ENCODE data around the gene DYNC1H1. TPM values are rescaled to one million over a fixed set of nuclear protein-coding genes. Genes with fewer than 3 reads are reported as not detected.
A peak's percentile ranks its signal among the peaks of the same experiment; 100 is the strongest.
"Not testable (repeated sequence)": the region's sequence is repeated elsewhere in the genome, so short reads cannot be mapped to it uniquely, and the experiment has no call there.

The DYNC1H1 gene
- total RNA-seq, 2 experiments from 2014 or later, result 209 to 291 TPM

DNA sequence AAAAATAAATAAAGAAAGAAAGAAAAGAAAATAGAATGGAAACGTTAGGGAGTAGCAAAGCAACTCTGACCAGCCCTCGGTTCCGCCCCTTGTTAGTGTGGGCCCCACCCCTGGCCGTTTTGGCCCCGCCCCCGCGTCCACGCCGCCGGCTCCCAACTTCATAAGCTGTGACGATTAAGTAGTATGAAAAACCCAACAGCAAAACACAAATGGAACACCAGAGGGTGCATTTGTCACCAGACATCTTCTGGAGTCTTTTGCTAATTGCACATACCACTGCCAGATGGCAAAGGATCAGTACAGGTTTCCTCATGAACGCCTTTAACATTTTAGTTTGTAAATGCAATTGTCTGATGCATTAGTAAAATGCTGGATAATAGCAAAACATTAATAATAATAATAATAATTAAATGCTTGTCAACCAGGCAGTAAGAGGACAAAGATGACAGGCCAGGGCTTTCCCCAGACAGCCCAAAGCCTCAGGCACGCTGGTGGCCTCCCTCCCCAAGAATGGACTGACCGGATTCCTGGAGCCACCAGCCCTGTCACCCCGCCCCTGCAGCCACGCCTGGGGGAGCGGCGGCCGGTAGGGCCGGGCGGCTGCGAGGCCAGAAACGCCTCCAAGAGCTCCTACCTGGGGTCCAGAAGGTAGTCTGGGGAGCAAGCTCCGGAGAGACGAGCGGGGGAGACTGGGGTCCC lies 98.9 kb downstream of the DYNC1H1 start:
- Histone ChIP-seq H3K27ac (ENCODE audit: low read depth, low read length, poor library complexity, severe bottlenecking) (no peak overlapping the region), H3K4me1 (ENCODE audit: insufficient read depth, low read length, poor library complexity, severe bottlenecking) (no peaks in the 10 kb centered on the region), H2AFZ (ENCODE audit: low read length) (no peak overlapping the region), H4K20me1 (ENCODE audit: insufficient read depth, low read length) (no peaks in the 10 kb centered on the region), H3K9me3 (ENCODE audit: low read length) (no peaks in the 10 kb centered on the region), H3K79me2 (ENCODE audit: insufficient read depth, low read depth, low read length) (no peaks in the 10 kb centered on the region), H3K4me3 (ENCODE audit: low read depth, low read length, poor library complexity, severe bottlenecking) (no peak overlapping the region), H3K9me2 (ENCODE audit: insufficient read depth, low read length) (no peaks in the 10 kb centered on the region), H3K36me3 (ENCODE audit: insufficient read depth, low read length) (no peaks in the 10 kb centered on the region), H3K4me2 (ENCODE audit: low read length) (no peak overlapping the region)
- TF ChIP-seq, protein P1, sequence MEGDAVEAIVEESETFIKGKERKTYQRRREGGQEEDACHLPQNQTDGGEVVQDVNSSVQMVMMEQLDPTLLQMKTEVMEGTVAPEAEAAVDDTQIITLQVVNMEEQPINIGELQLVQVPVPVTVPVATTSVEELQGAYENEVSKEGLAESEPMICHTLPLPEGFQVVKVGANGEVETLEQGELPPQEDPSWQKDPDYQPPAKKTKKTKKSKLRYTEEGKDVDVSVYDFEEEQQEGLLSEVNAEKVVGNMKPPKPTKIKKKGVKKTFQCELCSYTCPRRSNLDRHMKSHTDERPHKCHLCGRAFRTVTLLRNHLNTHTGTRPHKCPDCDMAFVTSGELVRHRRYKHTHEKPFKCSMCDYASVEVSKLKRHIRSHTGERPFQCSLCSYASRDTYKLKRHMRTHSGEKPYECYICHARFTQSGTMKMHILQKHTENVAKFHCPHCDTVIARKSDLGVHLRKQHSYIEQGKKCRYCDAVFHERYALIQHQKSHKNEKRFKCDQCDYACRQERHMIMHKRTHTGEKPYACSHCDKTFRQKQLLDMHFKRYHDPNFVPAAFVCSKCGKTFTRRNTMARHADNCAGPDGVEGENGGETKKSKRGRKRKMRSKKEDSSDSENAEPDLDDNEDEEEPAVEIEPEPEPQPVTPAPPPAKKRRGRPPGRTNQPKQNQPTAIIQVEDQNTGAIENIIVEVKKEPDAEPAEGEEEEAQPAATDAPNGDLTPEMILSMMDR (conservative IDR thresholded peaks at IDR 0.05; ENCODE audit: low read length), result peak; percentile 76
- no peak for TF ChIP-seq EZH2phosphoT487 (IDR thresholded peaks at IDR 0.05; ENCODE audit: borderline replicate concordance, low read depth, low read length)
- POLR2A ChIA-PET, result interaction anchor here (0.6 to 1.3 kb wide), 3 partner anchors 10 to 1995 kb away, joined by 3 to 4 read pairs (median 4); no protein-coding TSS in a partner anchor
- BruUV-seq (replicated peaks), result no TSS peak
- DNase-seq (ENCODE audit: low spot score), result peak; percentile 83
- intact Hi-C loops (cut with micrococcal nuclease; ENCODE audit: unreplicated experiment), result loop anchor here (1.0 kb wide), 2 partner anchors 33 to 251 kb away; no protein-coding TSS in a partner anchor
- CTCF ChIA-PET (ENCODE audit: unreplicated experiment), result interaction anchor here (0.6 kb wide), 1 partner anchor 288 kb away, joined by 3 read pairs; no protein-coding TSS in a partner anchor

DNA sequence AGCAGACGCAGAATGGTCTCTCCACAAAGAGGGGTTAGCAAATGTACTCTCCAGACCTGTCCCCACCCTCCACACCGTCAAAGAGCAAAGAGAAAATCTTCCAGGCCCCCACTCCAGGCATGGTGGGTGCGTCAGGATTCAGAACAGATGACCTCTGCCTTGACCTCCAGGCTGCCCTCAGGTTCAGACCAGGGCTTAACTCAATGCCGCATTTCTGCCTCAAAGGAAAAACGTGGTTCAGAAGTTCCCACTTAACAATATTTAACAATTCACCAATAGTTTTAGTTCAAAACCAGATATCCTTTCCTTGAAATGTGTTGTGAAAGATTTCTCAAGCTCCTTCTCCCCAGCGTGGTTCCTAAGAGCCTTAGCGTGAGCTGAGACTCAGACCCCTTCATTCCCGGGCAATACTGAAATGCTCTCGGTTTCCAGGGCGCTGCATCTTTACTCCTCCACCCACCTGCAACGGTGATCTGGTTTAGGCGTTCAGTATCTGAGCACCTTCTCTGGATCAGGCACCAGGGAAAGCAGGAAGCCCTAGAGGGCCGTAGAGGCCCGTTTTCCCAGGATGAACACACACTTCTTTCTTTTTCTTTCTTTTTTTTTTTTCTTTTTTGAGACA lies 99.5 kb downstream of the DYNC1H1 start:
- DNase-seq (ENCODE audit: low spot score), result no peak
- Histone ChIP-seq H3K4me1 (ENCODE audit: insufficient read depth, low read length, poor library complexity, severe bottlenecking) (no peaks in the 10 kb centered on the region), H3K4me2 (ENCODE audit: low read length) (no peak overlapping the region), H3K36me3 (ENCODE audit: insufficient read depth, low read length) (no peaks in the 10 kb centered on the region), H3K9me2 (ENCODE audit: insufficient read depth, low read length) (no peaks in the 10 kb centered on the region), H2AFZ (ENCODE audit: low read length) (no peak overlapping the region), H3K79me2 (ENCODE audit: insufficient read depth, low read depth, low read length) (no peaks in the 10 kb centered on the region), H3K27ac (ENCODE audit: low read depth, low read length, poor library complexity, severe bottlenecking) (no peak overlapping the region), H3K4me3 (ENCODE audit: low read depth, low read length, poor library complexity, severe bottlenecking) (no peak overlapping the region), H3K9me3 (ENCODE audit: low read length) (no peaks in the 10 kb centered on the region), H4K20me1 (ENCODE audit: insufficient read depth, low read length) (no peaks in the 10 kb centered on the region)
- POLR2A ChIA-PET, result interaction anchor here (0.6 to 0.7 kb wide), 2 partner anchors 256 to 1995 kb away, joined by 3 to 4 read pairs; no protein-coding TSS in a partner anchor
- intact Hi-C loops (cut with micrococcal nuclease; ENCODE audit: unreplicated experiment), result loop anchor here (1.0 kb wide), 2 partner anchors 32 to 250 kb away; no protein-coding TSS in a partner anchor
- no TSS peak for BruUV-seq (replicated peaks)
- CTCF ChIA-PET (ENCODE audit: unreplicated experiment), result interaction anchor here (0.6 kb wide), 1 partner anchor 777 kb away, joined by 3 read pairs; no protein-coding TSS in a partner anchor
- TF ChIP-seq EZH2phosphoT487 (IDR thresholded peaks at IDR 0.05; ENCODE audit: borderline replicate concordance, low read depth, low read length), result no peak
- TF ChIP-seq, protein P1 (conservative IDR thresholded peaks at IDR 0.05; ENCODE audit: low read length), result no peak

DNA sequence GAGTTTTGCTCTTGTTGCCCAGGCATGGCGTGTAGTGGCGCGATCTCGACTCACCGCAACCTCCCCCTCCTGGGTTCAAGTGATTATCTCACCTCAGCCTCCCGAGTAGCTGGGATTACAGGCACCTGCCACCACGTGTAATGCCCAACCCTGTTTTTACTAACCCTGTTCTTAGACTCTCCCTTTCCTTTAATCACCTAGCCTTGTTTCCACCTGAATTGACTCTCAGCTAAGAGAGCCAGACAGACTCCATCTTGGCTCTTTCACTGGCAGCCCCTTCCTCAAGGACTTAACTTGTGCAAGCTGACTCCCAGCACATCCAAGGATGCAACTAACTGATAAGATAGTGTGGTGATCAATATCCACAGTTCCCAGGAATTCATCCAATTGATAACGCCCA lies 100.2 kb downstream of the DYNC1H1 start:
- H3K9me2 ChIP-seq (ENCODE audit: insufficient read depth, low read length); H3K9me3 ChIP-seq (ENCODE audit: low read length); H4K20me1 ChIP-seq (ENCODE audit: insufficient read depth, low read length); H3K4me2 ChIP-seq (ENCODE audit: low read length); H3K79me2 ChIP-seq (ENCODE audit: insufficient read depth, low read depth, low read length); H3K27ac ChIP-seq (ENCODE audit: low read depth, low read length, poor library complexity, severe bottlenecking); BruUV-seq (replicated peaks); DNase-seq (ENCODE audit: low spot score); POLR2A ChIA-PET; H2AFZ ChIP-seq (ENCODE audit: low read length); intact Hi-C loops (cut with micrococcal nuclease; ENCODE audit: unreplicated experiment); H3K4me1 ChIP-seq (ENCODE audit: insufficient read depth, low read length, poor library complexity, severe bottlenecking); H3K36me3 ChIP-seq (ENCODE audit: insufficient read depth, low read length); H3K4me3 ChIP-seq (ENCODE audit: low read depth, low read length, poor library complexity, severe bottlenecking): not testable (repeated sequence)
- CTCF ChIA-PET (ENCODE audit: unreplicated experiment), result interaction anchor here (0.6 kb wide), 1 partner anchor 776 kb away, joined by 3 read pairs; no protein-coding TSS in a partner anchor

All from OCI-LY7 (cell line).